Breast epithelium (tissue), 3 donors: ENCODE measurements around the gene ABCC1.

Experiments used
- CTCF ChIP-seq, 3 donors: fragments of 450-650 bp; IDR thresholded peaks; one replicate each; pipeline ENCODE4 v1.5.1; 2016 to 2017; ENCODE audit warnings: antibody characterized with exemption in 3 of 3, mild to moderate bottlenecking in 3 of 3, moderate library complexity in 3 of 3
- POLR2AphosphoS5 ChIP-seq, 3 donors: sonication (generic); formaldehyde crosslinking; IDR thresholded peaks; one replicate each; pipeline ENCODE4 v1.6.1; 2017; ENCODE audit warnings: antibody characterized with exemption in 3 of 3

GRCh38 chr16:16090238-16090637, 140.8 kb downstream of the ABCC1 start:
- TF ChIP-seq CTCF (IDR thresholded peaks at IDR 0.05) (no peak), POLR2AphosphoS5 (IDR thresholded peaks at IDR 0.05) (no peak)
